C4-2B (cell line): Measurements from ENCODE around the gene ALG11.

ENCODE experiments used
- CTCF ChIP-seq: fragments of 450-650 bp; conservative IDR thresholded peaks from 2 replicates; pipeline ENCODE4 v1.5.1; 2017; ENCODE audit warnings: mild to moderate bottlenecking
- ZFX ChIP-seq: fragments of 450-650 bp; IDR thresholded peaks from 2 replicates; pipeline ENCODE4 v1.6.1; 2017

GRCh38 chr13:52067237-52067636 lies 55.0 kb downstream of the ALG11 start:
- no peak for TF ChIP-seq CTCF
- no peak for TF ChIP-seq ZFX
